Peyer's patch (tissue), 4 donors: Measurements from ENCODE around the gene NPVF. TPM values are rescaled to one million over a fixed set of nuclear protein-coding genes. Genes with fewer than 3 reads are reported as not detected.

Experiments used
- DNase-seq, 3 donors: peaks; one replicate each; pipeline ENCODE4 v3.0.0-alpha.2; 2017 to 2019
- H3K27ac ChIP-seq, 4 donors: fragments of 200-600 bp; sonication (generic); one replicate each; pipeline ENCODE4 v1.5.1; 2016 to 2019
- H3K27me3 ChIP-seq, 2 donors: fragments of 200-600 bp; sonication (generic); one replicate each; pipeline ENCODE4 v1.5.1; 2019
- H3K36me3 ChIP-seq, 3 donors: fragments of 200-600 bp; sonication (generic); one replicate each; pipeline ENCODE4 v1.5.1; 2016 to 2019
- H3K4me1 ChIP-seq, 4 donors: fragments of 200-600 bp; sonication (generic); one replicate each; pipeline ENCODE4 v1.5.1; 2016 to 2019
- H3K4me3 ChIP-seq, 4 donors: fragments of 200-600 bp; sonication (generic); 1 replicate in 3 of 4; 2 replicates in 1 of 4; pipeline ENCODE4 v1.5.1; 2016 to 2019; ENCODE audit warnings: mild to moderate bottlenecking in 1 of 4
- H3K9me3 ChIP-seq, 4 donors: fragments of 200-600 bp; sonication (generic); one replicate each; pipeline ENCODE4 v1.5.1; 2016 to 2019; ENCODE audit warnings: mild to moderate bottlenecking in 1 of 4
- POLR2A ChIP-seq, 2 donors: fragments of 450-650 bp; IDR thresholded peaks; one replicate each; pipeline ENCODE4 v1.5.1; 2017; ENCODE audit warnings: antibody characterized with exemption in 2 of 2, mild to moderate bottlenecking in 2 of 2, moderate library complexity in 2 of 2
- total RNA-seq, 4 donors: library from RNA; depleted of rRNA; stranded (reverse); fragments of >200 nt; gene quantifications; one replicate each; pipeline ENCODE4 v1.1.0, GENCODE V29; 2016
- TF ChIP-seq, protein P1 (sequence below), 6 experiments: fragments of 450-650 bp in 4 of 6; fragments of 200-600 bp in 2 of 6; sonication (generic) in 1 of 6; IDR thresholded peaks; one replicate each; pipeline ENCODE4 v1.5.1; 2017 to 2019; ENCODE audit warnings: antibody characterized with exemption in 6 of 6, mild to moderate bottlenecking in 3 of 6, moderate library complexity in 1 of 6

Gene NPVF
- total RNA-seq, 4 donors from 2014 or later: not detected

DNA sequence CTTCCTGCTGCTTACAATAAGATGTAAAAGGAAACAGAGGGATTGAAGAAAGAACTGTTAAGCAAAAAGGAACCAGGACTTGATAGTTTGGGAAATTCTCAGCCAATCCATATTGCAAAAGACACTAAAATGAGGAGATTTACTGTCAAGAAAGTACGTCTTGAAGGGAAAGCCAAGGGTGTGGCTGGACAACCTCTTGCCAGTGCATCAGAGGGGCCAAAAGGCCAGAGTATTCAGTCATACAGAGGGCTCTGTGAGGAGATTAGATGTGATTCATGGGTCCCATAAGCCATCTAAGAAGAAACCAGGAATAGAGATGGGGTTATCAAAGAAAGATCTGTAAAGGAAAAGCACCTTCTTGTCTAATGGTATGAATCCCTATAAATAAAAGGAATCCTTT is 25.4 kb upstream of the NPVF start:
- Histone ChIP-seq H3K9me3 (no peaks in the 10 kb centered on the region), H3K27me3 (no peaks in the 10 kb centered on the region), H3K36me3 (no peaks in the 10 kb centered on the region), H3K4me3 (no peak overlapping the region), H3K4me1 (no peaks in the 10 kb centered on the region), H3K27ac (no peak overlapping the region)
- TF ChIP-seq, protein P1, sequence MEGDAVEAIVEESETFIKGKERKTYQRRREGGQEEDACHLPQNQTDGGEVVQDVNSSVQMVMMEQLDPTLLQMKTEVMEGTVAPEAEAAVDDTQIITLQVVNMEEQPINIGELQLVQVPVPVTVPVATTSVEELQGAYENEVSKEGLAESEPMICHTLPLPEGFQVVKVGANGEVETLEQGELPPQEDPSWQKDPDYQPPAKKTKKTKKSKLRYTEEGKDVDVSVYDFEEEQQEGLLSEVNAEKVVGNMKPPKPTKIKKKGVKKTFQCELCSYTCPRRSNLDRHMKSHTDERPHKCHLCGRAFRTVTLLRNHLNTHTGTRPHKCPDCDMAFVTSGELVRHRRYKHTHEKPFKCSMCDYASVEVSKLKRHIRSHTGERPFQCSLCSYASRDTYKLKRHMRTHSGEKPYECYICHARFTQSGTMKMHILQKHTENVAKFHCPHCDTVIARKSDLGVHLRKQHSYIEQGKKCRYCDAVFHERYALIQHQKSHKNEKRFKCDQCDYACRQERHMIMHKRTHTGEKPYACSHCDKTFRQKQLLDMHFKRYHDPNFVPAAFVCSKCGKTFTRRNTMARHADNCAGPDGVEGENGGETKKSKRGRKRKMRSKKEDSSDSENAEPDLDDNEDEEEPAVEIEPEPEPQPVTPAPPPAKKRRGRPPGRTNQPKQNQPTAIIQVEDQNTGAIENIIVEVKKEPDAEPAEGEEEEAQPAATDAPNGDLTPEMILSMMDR (IDR thresholded peaks at IDR 0.05): no peak
- TF ChIP-seq POLR2A (IDR thresholded peaks at IDR 0.05): no peak
- DNase-seq: no peak

- no peak overlapping the region for H3K27ac ChIP-seq
- TF ChIP-seq, protein P1 (IDR thresholded peaks at IDR 0.05): no peak
- TF ChIP-seq POLR2A (IDR thresholded peaks at IDR 0.05): no peak
- H3K4me3 ChIP-seq: no peak overlapping the region
- no peak for DNase-seq
- no peaks in the 10 kb centered on the region for H3K9me3 ChIP-seq
- no peaks in the 10 kb centered on the region for H3K27me3 ChIP-seq
- H3K36me3 ChIP-seq: no peaks in the 10 kb centered on the region
- H3K4me1 ChIP-seq: no peaks in the 10 kb centered on the region
Observed at GRCh38 chr7:25250386-25250785, 22.1 kb upstream of the NPVF start.

- TF ChIP-seq, protein P1 (IDR thresholded peaks at IDR 0.05): no peak
- TF ChIP-seq POLR2A (IDR thresholded peaks at IDR 0.05): no peak
- H3K4me1 ChIP-seq: no peaks in the 10 kb centered on the region
Observed at GRCh38 chr7:25249772-25250171, 21.5 kb upstream of the NPVF start.

DNA sequence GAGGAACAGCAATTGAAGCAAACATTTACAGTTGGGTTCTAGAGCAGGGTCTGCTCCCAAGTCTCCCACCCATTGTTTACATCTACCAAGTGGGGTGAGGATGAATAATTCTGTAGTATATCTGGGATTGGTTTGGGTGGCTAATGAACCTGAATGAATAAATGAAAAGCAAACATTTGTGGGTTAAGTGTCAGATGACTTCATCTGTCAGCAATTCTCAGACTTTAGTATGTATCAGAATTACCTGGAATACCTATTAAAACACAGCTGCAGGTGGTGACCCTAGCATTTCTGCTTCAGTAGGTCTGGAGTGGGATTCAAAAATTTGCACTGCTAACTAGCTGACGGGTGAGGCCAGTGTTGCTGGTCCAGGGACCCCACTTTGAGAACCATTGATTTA is 18.0 kb upstream of the NPVF start:
- Histone ChIP-seq H3K27ac (no peak overlapping the region), H3K27me3 (no peaks in the 10 kb centered on the region), H3K36me3 (no peaks in the 10 kb centered on the region), H3K4me3 (no peak overlapping the region), H3K4me1 (no peaks in the 10 kb centered on the region), H3K9me3 (no peaks in the 10 kb centered on the region)
- no peak for DNase-seq
- TF ChIP-seq POLR2A (IDR thresholded peaks at IDR 0.05): no peak
- TF ChIP-seq, protein P1 (IDR thresholded peaks at IDR 0.05): no peak

More at GRCh38 chr7:25249772-25250171, 21.5 kb upstream of the NPVF start:
- Histone ChIP-seq H3K36me3 (no peaks in the 10 kb centered on the region), H3K4me3 (no peak overlapping the region), H3K9me3 (no peaks in the 10 kb centered on the region), H3K27ac (no peak overlapping the region), H3K27me3 (no peaks in the 10 kb centered on the region)
- DNase-seq: no peak

- Histone ChIP-seq H3K36me3 (no peaks in the 10 kb centered on the region), H3K27me3 (no peaks in the 10 kb centered on the region), H3K4me3 (no peak overlapping the region), H3K27ac (no peak overlapping the region), H3K9me3 (no peaks in the 10 kb centered on the region), H3K4me1 (no peaks in the 10 kb centered on the region)
- TF ChIP-seq, protein P1 (IDR thresholded peaks at IDR 0.05): no peak
- no peak for TF ChIP-seq POLR2A (IDR thresholded peaks at IDR 0.05)
- no peak for DNase-seq
Observed at GRCh38 chr7:25244254-25245033, 16.2 kb upstream of the NPVF start.
